ENCODE results near the gene TMEM163. TPM values are rescaled to one million over a fixed set of nuclear protein-coding genes. Genes with fewer than 3 reads are reported as not detected.

TMEM163 gene
- total and polyA plus RNA-seq, 2 of the 13 experiments (the other 11 are each of a cell fraction or from before 2014, with no cell fraction given) = 0.05 TPM; not detected in 1

GRCh38 chr2:134457765-134458472 is 260.9 kb downstream of the TMEM163 start (continued):
- TF ChIP-seq TAF15 (IDR thresholded peaks at IDR 0.05; ENCODE audit: low read depth, low read length, poor library complexity, severe bottlenecking) (no peak), ASH2L (IDR thresholded peaks at IDR 0.05; ENCODE audit: insufficient read length, low read depth, low read length) (peak; percentile 19), MIER2 (CRISPR knock-in tag; IDR thresholded peaks at IDR 0.05) (0 out of 2 replicates have a peak, but pooled peaks have one; percentile 22), KDM4B (CRISPR knock-in tag; IDR thresholded peaks at IDR 0.05) (no peak), ZNF335 (CRISPR knock-in tag; IDR thresholded peaks at IDR 0.05) (peak; percentile 44; the same call in 1 of the 2 replicates), GTF3A (CRISPR knock-in tag; conservative IDR thresholded peaks at IDR 0.05) (no peak), THRA (CRISPR knock-in tag; IDR thresholded peaks at IDR 0.05; ENCODE audit: borderline replicate concordance) (peak; percentile 88; the same call in 1 of the 2 replicates), ZNF510 (CRISPR knock-in tag; IDR thresholded peaks at IDR 0.05; ENCODE audit: low read depth) (0 out of 2 replicates have a peak, but pooled peaks have one; percentile 49), RBAK (CRISPR knock-in tag; IDR thresholded peaks at IDR 0.05) (no peak), ARHGAP35 (CRISPR knock-in tag; IDR thresholded peaks at IDR 0.05; ENCODE audit: borderline replicate concordance) (no peak), SCMH1 (CRISPR knock-in tag; IDR thresholded peaks at IDR 0.05; ENCODE audit: borderline replicate concordance) (no peak), MIXL1 (CRISPR knock-in tag; IDR thresholded peaks at IDR 0.05) (peak; percentile 65; the same call in 1 of the 2 replicates), KMT2A (CRISPR knock-in tag; IDR thresholded peaks at IDR 0.05) (0 out of 2 replicates have a peak, but pooled peaks have one; percentile 39), IRF2 (CRISPR knock-in tag; IDR thresholded peaks at IDR 0.05) (peak; percentile 74; the same call in 1 of the 2 replicates), ZNF709 (CRISPR knock-in tag; IDR thresholded peaks at IDR 0.05) (no peak), MAFK (conservative IDR thresholded peaks at IDR 0.05 in 1 of 2, IDR thresholded peaks at IDR 0.05 in 1 of 2; ENCODE audit: low read length in 2 of 2) (peak in 1 of 2 experiments; percentile 8; a peak in 1 of 4 replicates), ZNF205 (CRISPR knock-in tag; IDR thresholded peaks at IDR 0.05) (peak; percentile 46; the same call in 1 of the 2 replicates), ERF (CRISPR knock-in tag; IDR thresholded peaks at IDR 0.05) (peak; percentile 46; the same call in 1 of the 2 replicates), ZNF605 (CRISPR knock-in tag; IDR thresholded peaks at IDR 0.05) (peak; percentile 94), TFAP4 (IDR thresholded peaks at IDR 0.05; ENCODE audit: borderline replicate concordance, low read depth) (peak; percentile 69; the same call in 1 of the 2 replicates), ZNF781 (CRISPR knock-in tag; IDR thresholded peaks at IDR 0.05; ENCODE audit: borderline replicate concordance, not compliant biosample characterization) (no peak), ZNF879 (CRISPR knock-in tag; IDR thresholded peaks at IDR 0.05) (no peak)
- TF ChIP-seq, protein P1, sequence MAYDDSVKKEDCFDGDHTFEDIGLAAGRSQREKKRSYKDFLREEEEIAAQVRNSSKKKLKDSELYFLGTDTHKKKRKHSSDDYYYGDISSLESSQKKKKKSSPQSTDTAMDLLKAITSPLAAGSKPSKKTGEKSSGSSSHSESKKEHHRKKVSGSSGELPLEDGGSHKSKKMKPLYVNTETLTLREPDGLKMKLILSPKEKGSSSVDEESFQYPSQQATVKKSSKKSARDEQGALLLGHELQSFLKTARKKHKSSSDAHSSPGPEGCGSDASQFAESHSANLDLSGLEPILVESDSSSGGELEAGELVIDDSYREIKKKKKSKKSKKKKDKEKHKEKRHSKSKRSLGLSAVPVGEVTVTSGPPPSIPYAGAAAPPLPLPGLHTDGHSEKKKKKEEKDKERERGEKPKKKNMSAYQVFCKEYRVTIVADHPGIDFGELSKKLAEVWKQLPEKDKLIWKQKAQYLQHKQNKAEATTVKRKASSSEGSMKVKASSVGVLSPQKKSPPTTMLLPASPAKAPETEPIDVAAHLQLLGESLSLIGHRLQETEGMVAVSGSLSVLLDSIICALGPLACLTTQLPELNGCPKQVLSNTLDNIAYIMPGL (CRISPR knock-in tag; IDR thresholded peaks at IDR 0.05; ENCODE audit: borderline replicate concordance in 1 of 2, low read depth in 1 of 2) = peak in 1 of 2 experiments; percentile 21; a peak in 2 of 4 replicates
- TF ChIP-seq, protein P2, sequence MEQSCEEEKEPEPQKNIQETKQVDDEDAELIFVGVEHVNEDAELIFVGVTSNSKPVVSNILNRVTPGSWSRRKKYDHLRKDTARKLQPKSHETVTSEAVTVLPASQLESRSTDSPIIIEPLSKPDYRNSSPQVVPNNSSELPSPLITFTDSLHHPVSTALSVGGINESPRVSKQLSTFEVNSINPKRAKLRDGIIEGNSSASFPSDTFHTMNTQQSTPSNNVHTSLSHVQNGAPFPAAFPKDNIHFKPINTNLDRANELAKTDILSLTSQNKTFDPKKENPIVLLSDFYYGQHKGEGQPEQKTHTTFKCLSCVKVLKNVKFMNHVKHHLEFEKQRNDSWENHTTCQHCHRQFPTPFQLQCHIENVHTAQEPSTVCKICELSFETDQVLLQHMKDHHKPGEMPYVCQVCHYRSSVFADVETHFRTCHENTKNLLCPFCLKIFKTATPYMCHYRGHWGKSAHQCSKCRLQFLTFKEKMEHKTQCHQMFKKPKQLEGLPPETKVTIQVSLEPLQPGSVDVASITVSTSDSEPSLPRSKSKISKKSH (CRISPR knock-in tag; IDR thresholded peaks at IDR 0.05; ENCODE audit: borderline replicate concordance) = no peak

Data from HepG2 (cell line).